ENCODE data around the gene ATP11A. TPM values are rescaled to one million over a fixed set of nuclear protein-coding genes. Genes with fewer than 3 reads are reported as not detected.

ATP11A gene
- total RNA-seq, 1 experiment from 2014 or later: 65.3 TPM

DNA sequence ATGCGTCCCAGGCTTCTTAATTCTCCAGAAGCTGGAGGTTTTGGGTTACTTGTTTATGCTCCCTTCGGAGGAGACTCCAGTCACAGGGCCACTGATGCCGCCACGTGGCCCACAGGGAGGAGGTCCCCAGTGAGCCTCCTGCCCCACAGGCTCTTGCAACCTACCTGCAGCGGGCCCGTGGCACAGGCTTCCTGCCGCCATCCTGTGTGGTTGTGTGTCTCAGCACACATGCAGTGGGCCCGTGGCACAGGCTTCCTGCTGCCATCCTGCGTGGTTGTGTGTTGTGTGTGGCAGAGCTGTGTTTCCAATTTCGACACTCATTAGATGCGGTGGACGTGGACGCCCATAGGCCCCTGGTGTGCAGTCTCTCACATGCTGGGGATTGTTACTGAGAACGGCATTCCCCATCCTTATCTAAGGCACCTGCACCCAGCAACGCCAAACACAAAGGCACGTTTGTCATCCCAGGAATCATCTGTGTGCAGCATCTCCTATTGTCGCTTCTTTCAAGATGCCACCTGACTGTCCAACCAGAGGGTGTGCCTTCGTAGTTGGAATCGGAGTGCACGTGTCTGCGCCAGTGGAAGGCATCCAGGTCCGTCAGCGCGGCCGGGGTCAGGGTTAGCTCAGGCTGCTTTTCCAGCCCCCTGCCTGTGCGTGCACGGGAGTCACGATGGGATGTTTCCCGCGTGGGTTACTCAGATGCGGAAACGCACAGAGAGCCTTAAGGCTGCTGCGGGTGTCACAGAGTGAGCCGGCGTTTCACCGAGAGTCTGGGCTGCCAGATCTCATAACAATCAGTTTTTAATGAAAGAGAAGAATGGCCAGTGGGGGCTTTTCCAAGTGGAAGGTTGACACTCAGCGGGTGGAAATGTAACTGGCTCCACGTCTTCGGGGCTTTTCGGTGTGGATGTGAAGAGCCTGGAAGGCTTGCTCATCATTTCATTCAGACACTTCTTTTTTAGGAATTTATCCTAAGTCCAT, 119.8 kb downstream of the ATP11A start:
- Histone ChIP-seq H4K5ac (ENCODE audit: insufficient read length, low read depth, low read length) (no peak overlapping the region), H2AFZ (ENCODE audit: low read length) (no peak overlapping the region), H3K18ac (ENCODE audit: insufficient read length, low read depth, low read length) (no peak overlapping the region), H3K27ac (ENCODE audit: insufficient read length, low read depth, low read length) (no peak overlapping the region), H2BK12ac (ENCODE audit: insufficient read length, low read depth, low read length) (no peak overlapping the region), H3K4me2 (ENCODE audit: insufficient read depth, insufficient read length, low read length) (no peak overlapping the region), H3K4me1 (ENCODE audit: insufficient read depth, low read length) (no peaks in the 10 kb centered on the region), H3K23me2 (ENCODE audit: insufficient read length, low read depth, low read length, poor library complexity, severe bottlenecking) (no peaks in the 10 kb centered on the region), H2BK120ac (ENCODE audit: low read depth, low read length, poor library complexity, severe bottlenecking) (no peak overlapping the region), H4K8ac (replicated peaks; ENCODE audit: insufficient read length, low read depth, low read length) (no peak overlapping the region), H2AK5ac (ENCODE audit: insufficient read length, low read length) (no peak overlapping the region), H3K56ac (ENCODE audit: insufficient read length, low read depth, low read length) (no peak overlapping the region), H2BK20ac (ENCODE audit: low read depth, low read length, poor library complexity, severe bottlenecking) (no peak overlapping the region), H3K9me3 (ENCODE audit: control insufficient read depth, low read depth, low read length) (no peaks in the 10 kb centered on the region), H4K91ac (ENCODE audit: insufficient read length, low read depth, low read length) (no peak overlapping the region), H3K23ac (ENCODE audit: insufficient read length, low read depth, low read length) (no peak overlapping the region), H4K20me1 (ENCODE audit: control insufficient read depth, insufficient read depth, insufficient read length) (no peaks in the 10 kb centered on the region), H2BK15ac (ENCODE audit: low read depth, low read length) (no peak overlapping the region), H3K4ac (ENCODE audit: low read depth, low read length) (no peak overlapping the region), H2BK5ac (ENCODE audit: insufficient read length, low read length) (no peak overlapping the region), H3K9ac (ENCODE audit: extremely low read depth, insufficient read length, low read length) (no peak overlapping the region), H3K79me1 (ENCODE audit: insufficient read depth, low read depth, low read length, poor library complexity, severe bottlenecking) (no peaks in the 10 kb centered on the region), H3K14ac (ENCODE audit: insufficient read depth, low read length) (no peak overlapping the region; the same call in 1 of the 2 replicates), H3T11ph (ENCODE audit: low read length) (no peak overlapping the region), H3K79me2 (ENCODE audit: insufficient read depth, low read length) (no peaks in the 10 kb centered on the region), H3K27me3 (ENCODE audit: insufficient read depth, low read length) (no peaks in the 10 kb centered on the region)
- Mint-ChIP-seq H3K27me3 (ENCODE audit: low read depth) (no peaks in the 10 kb centered on the region), H3K4me3 (no peak overlapping the region), H3K4me1 (peaks cover 7 to 8% of the 10 kb centered on the region in 2 experiments), H3K9me3 (peaks cover 0 to 9% of the 10 kb centered on the region in 2 experiments; a peak in 3 of 5 replicates), H3K36me3 (ENCODE audit: insufficient read depth in 1 of 3, low read depth in 3 of 3) (peaks cover 40 to 57% (median 50%) of the 10 kb centered on the region in 3 experiments), H3K27ac (no peak overlapping the region)
- TF ChIP-seq CTCF (conservative IDR thresholded peaks at IDR 0.05): no peak
- no CpG with 5 or more reads among the region's 40 CpGs for WGBS (ENCODE audit: extremely low coverage, insufficient read length, low lambda C conversion rate)
- DNase-seq: no peak

Data from H9 (cell line).